HG02759 (cell line): Measurements from ENCODE around the gene HYAL4.
"Not testable (repeated sequence)": the region's sequence is repeated elsewhere in the genome, so short reads cannot be mapped to it uniquely, and the experiment has no call there.

Experiments
- ATAC-seq: cut with Tn5 transposase; IDR thresholded peaks from one replicate; pipeline ENCODE4 v1.9.1; 2021; ENCODE audit warnings: mild to moderate bottlenecking, moderate library complexity; ENCODE audit not compliant: unreplicated experiment

The HYAL4 gene

DNA sequence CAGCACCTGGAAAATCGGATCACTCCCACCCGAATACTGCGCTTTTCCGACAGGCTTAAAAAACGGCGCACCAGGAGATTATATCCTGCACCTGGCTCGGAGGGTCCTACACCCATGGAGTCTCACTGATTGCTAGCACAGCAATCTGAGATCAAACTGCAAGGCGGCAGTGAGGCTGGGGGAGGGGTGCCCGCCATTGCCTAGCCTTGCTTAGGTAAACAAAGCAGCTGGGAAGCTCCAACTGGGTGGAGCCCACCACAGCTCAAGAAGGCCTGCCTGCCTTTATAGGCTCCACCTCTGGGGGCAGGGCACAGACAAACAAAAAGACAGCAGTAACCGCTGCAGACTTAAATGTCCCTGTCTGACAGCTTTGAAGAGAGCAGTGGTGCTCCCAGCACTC, 49.8 kb downstream of the HYAL4 start:
- not testable (repeated sequence) for ATAC-seq

DNA sequence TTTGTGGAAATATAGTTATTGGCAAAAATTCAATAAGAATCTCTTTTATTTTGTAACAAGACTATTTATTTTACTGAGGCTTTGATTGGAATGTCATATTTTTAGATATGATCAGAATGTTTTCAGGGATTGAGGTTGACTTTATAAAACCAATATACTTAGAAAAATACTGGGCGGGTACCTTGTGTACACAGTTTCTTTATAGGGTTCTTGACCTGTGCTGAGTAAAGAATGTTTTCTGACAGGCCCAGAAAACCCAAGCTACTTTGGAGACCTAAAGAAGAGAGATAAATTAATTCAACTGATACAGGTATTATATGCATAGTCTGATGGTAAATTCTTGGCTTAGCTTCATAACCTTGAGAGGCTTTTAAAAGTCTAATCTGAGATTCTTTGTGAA, 56.1 kb downstream of the HYAL4 start:
- no peak for ATAC-seq

DNA sequence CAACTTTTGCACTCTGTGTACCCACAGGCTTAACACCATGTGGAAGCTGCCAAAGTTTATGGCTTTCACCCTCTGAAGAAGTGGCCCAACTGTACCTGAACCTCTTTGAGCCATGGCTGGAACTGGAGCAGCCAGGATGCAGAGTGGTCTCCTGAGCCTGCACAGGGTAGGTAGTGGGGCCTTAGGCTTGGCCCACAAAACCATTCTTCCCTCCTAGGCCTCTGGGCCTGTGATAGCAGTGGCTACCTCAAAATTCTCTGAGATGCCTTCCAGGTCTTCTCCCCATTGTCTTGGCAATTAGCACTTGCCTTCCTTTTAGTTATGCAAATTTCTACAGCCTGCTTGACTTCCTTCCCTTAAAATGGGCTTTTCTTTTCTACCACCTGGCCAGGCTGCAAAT, 60.7 kb downstream of the HYAL4 start:
- ATAC-seq: no peak

DNA sequence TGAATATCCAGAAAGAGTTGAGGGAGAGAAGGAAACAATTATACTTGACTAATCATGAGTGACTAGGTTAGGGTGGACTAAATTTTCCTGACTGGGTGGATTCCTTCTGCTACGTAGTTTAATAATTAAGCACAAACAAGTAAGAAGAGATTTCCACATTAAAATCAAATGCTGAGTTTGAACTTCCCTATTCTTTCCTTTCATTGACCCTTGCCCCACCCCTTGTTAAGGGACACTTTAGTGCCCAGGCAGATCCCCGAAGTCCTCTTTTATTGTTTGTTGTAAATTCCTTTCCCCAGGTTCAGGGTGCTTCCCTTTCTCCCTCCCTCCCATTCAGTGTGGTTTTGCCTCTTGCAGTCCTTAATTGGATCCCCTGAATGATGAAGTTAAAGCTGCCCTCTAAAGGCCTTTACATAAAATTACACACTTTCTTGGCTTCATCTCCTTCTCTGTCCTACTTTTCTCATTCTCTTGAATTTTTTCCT, 71.3 kb downstream of the HYAL4 start:
- no peak for ATAC-seq

DNA sequence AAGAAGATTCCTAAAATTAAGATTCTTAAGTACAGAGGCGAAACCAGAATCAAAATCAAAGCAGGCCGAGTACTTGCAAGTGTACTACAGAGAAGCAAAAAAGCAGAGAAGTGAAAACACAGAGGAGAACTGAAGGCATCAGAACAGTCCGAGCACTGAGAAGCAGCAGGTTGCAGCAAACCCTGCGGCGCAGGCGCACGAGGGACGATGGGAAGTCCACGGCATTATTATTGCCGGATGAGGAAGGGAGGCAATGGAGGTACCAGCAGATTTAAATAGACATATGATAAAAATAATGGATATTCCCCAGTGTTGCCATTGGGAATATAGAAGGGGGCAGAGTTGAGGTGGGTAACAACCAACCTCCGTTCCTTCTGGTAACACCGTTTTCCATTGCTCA, 72.9 kb downstream of the HYAL4 start:
- ATAC-seq: no peak

DNA sequence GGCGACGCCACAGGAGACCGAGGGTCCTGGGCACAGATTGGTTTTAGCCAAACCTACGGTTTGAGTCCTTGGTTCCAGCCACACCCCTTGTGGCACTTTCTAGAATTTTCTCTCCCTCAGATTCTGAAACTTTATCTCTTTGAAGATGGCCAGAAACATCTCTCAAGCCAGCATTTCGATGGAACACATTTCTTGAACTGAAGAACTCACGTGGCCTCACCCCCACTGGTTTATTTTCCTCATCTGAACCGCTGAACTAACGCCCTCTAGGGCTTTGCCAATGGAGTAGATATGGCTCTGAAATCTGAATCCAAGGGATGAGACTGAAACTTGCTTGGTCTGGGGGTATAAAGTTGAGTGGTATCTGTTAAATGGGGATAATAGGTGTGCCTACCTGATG, 73.3 kb downstream of the HYAL4 start:
- ATAC-seq: no peak

DNA sequence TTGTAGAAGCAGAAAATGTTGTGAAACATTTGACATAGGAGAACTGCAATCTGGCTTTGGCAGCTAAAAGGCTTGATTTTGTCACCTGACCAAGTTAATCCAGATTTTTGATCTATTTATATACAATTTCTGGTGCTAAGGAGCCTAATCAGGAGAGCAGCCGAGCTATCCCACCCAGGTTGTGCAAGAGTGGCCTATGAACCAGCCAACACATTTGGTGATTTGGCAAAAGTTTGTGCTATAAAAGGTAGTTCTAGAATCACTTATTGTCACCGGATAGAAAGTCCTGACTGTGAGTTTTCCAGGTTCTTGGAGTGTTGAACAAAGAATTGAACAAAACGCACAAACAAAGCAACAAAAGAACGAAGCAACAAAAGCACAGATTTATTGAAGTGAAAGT, 78.6 kb downstream of the HYAL4 start:
- no peak for ATAC-seq

DNA sequence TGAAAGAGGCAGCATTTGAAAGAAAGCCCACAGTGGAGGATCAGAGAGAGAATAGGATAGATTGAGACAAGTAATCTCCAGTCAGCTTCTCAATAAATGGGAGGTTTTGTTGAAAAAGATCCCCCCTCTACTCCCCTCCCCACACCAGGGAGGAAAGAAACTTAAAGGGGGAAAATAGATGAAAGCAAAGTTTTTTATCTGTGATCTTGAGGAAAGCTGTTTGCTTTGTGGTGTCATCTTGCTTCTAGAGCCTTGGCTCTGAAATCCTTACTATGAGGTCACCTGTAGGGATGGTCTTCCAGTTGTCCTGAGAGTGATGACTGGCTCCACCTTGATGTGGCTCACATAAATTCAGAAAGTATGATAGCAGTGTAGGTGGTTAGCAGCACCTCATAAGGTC, 80.0 kb downstream of the HYAL4 start, which contains the start of gene SPAM1:
Gene SPAM1, plus strand, starts transcription at position 301 of the 400 bp plus-strand sequence. CDS start 28,330 bp downstream, outside the sequence.
- no peak for ATAC-seq
